Keratinocyte (primary cell): ENCODE data around the gene MED15.

Source experiments
- CTCF ChIP-seq, 3 experiments: IDR thresholded peaks in 1 of 3; conservative IDR thresholded peaks in 1 of 3; optimal IDR thresholded peaks in 1 of 3; 2 replicates in 2 of 3; 3 replicates in 1 of 3; pipeline versions ENCODE3 to v1.5.1; 2011; ENCODE audit warnings: low read length in 3 of 3, mild to moderate bottlenecking in 3 of 3, moderate library complexity in 2 of 3, control low read depth in 1 of 3, inconsistent platforms in 1 of 3; ENCODE audit not compliant: insufficient read depth in 2 of 3; ENCODE audit errors: extremely low read depth in 1 of 3
- EZH2 ChIP-seq: IDR thresholded peaks from one replicate; pipeline ENCODE4 v1.6.1; 2012; ENCODE audit warnings: inconsistent platforms, mild to moderate bottlenecking, low read length, moderate library complexity

- TF ChIP-seq CTCF (optimal IDR thresholded peaks at IDR 0.05 in 1 of 3, IDR thresholded peaks at IDR 0.05 in 1 of 3, conservative IDR thresholded peaks at IDR 0.05 in 1 of 3; ENCODE audit: extremely low read depth in 1 of 3, insufficient read depth in 2 of 3, low read length in 3 of 3) (no peak), EZH2 (no peak)
Measured at GRCh38 chr22:20550851-20551744, 43.7 kb downstream of the MED15 start.
